Breast epithelium (tissue), 4 donors: ENCODE results near the gene ZPR1. TPM values are rescaled to one million over a fixed set of nuclear protein-coding genes. Genes with fewer than 3 reads are reported as not detected.
A peak's percentile ranks its signal among the peaks of the same experiment; 100 is the strongest.

Experiments
- DNase-seq, 2 donors: peaks; one replicate each; pipeline ENCODE4 v3.0.0-alpha.2; 2019; ENCODE audit warnings: low spot score in 2 of 2
- H3K27ac ChIP-seq, 2 donors: fragments of 200-600 bp; sonication (generic) in 1 of 2; one replicate each; pipeline ENCODE4 v1.5.1; 2016 to 2019; ENCODE audit warnings: mild to moderate bottlenecking in 1 of 2
- H3K27me3 ChIP-seq, 2 donors: fragments of 200-600 bp; sonication (generic) in 1 of 2; one replicate each; pipeline versions ENCODE4 v1.5.1 to v1.6.0; 2017 to 2019; ENCODE audit warnings: control low read depth in 1 of 2, mild to moderate bottlenecking in 1 of 2
- H3K36me3 ChIP-seq: fragments of 200-600 bp; one replicate; pipeline ENCODE4 v1.5.1; 2019
- H3K4me1 ChIP-seq, 2 donors: fragments of 200-600 bp; sonication (generic); one replicate each; pipeline ENCODE4 v1.5.1; 2016 to 2019; ENCODE audit warnings: control low read depth in 1 of 2
- H3K4me3 ChIP-seq, 3 donors: fragments of 200-600 bp; sonication (generic); 1 replicate in 2 of 3; 2 replicates in 1 of 3; pipeline ENCODE4 v1.5.1; 2016 to 2019; ENCODE audit warnings: mild to moderate bottlenecking in 3 of 3, moderate library complexity in 2 of 3
- H3K9me3 ChIP-seq, 2 donors: fragments of 200-600 bp; sonication (generic) in 1 of 2; one replicate each; pipeline ENCODE4 v1.5.1; 2016 to 2019; ENCODE audit warnings: control low read depth in 1 of 2
- POLR2A ChIP-seq: fragments of 450-650 bp; IDR thresholded peaks from one replicate; pipeline ENCODE4 v1.6.1; 2016; ENCODE audit warnings: antibody characterized with exemption, mild to moderate bottlenecking, moderate library complexity
- POLR2AphosphoS5 ChIP-seq, 3 donors: sonication (generic); formaldehyde crosslinking; IDR thresholded peaks; one replicate each; pipeline ENCODE4 v1.6.1; 2017; ENCODE audit warnings: antibody characterized with exemption in 3 of 3
- intact Hi-C: fragments of 100-400 bp; cut with DNase I; formaldehyde crosslinking; loops from one replicate; pipeline ENCODE4 v1.15.1; 2023; ENCODE audit warnings: low total_unique reads
- total RNA-seq, 3 donors: library from RNA; depleted of rRNA; stranded (reverse); fragments of >200 nt; gene quantifications; one replicate each; pipeline ENCODE4 v1.1.0, GENCODE V29; 2016
- TF ChIP-seq, protein P1 (sequence below), 3 donors: fragments of 450-650 bp; IDR thresholded peaks; one replicate each; pipeline ENCODE4 v1.5.1; 2016 to 2017; ENCODE audit warnings: antibody characterized with exemption in 3 of 3, mild to moderate bottlenecking in 3 of 3, moderate library complexity in 3 of 3

ZPR1 gene
- total RNA-seq, 3 donors from 2014 or later: 29.4 to 38.7 (median 34.7) TPM

DNA sequence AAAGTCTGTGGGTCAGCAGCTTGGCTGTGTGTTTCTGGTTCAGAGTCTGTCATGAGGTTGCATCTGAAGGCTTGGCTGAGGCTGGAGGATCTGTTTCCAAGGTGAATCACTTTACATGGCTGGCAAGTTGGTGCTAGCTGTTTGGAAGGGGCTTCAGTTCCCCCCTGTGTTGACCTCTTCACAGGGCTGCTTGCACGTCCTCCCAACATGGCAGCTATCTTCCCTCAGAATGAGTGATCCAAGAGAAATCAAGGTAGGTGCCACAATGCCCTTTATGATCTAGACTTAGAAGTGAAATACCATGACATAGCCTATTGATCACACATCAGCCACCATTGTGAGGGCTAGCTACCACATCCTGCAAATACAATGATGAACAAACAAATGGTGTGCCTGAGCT lies 25.3 kb upstream of the ZPR1 start:
- no peaks in the 10 kb centered on the region for H3K4me1 ChIP-seq
- H3K4me3 ChIP-seq: no peak overlapping the region
- H3K27me3 ChIP-seq: no peaks in the 10 kb centered on the region
- TF ChIP-seq POLR2AphosphoS5 (IDR thresholded peaks at IDR 0.05): no peak
- TF ChIP-seq, protein P1, sequence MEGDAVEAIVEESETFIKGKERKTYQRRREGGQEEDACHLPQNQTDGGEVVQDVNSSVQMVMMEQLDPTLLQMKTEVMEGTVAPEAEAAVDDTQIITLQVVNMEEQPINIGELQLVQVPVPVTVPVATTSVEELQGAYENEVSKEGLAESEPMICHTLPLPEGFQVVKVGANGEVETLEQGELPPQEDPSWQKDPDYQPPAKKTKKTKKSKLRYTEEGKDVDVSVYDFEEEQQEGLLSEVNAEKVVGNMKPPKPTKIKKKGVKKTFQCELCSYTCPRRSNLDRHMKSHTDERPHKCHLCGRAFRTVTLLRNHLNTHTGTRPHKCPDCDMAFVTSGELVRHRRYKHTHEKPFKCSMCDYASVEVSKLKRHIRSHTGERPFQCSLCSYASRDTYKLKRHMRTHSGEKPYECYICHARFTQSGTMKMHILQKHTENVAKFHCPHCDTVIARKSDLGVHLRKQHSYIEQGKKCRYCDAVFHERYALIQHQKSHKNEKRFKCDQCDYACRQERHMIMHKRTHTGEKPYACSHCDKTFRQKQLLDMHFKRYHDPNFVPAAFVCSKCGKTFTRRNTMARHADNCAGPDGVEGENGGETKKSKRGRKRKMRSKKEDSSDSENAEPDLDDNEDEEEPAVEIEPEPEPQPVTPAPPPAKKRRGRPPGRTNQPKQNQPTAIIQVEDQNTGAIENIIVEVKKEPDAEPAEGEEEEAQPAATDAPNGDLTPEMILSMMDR (IDR thresholded peaks at IDR 0.05): no peak
- TF ChIP-seq POLR2A: no peak
- no peaks in the 10 kb centered on the region for H3K9me3 ChIP-seq
- peak in 1 of 2 donors; percentile 5 for DNase-seq
- intact Hi-C loops: no loop called here
- H3K27ac ChIP-seq: no peak overlapping the region
- H3K36me3 ChIP-seq: no peaks in the 10 kb centered on the region

DNA sequence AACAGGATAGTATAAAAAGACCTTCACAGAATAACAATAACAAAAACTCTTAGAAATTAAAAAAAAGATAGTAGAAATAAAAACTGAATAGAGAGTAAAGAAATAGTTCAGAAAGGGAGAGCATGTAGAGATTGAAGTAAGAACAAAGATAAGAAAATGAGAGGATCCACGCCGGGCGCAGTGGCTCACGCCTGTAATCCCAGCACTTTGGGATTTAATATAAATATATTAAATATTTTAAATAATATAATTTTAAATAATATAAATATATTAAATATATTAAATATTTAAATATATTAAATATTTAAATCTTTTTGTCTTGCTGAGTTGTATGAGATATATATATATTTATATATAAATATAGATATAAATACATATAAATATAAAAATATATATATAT lies 24.3 kb upstream of the ZPR1 start:
- H3K4me3 ChIP-seq: no peak overlapping the region
- no peaks in the 10 kb centered on the region for H3K36me3 ChIP-seq
- no peaks in the 10 kb centered on the region for H3K27me3 ChIP-seq
- intact Hi-C loops: no loop called here
- H3K9me3 ChIP-seq: no peaks in the 10 kb centered on the region
- no peak for DNase-seq
- H3K4me1 ChIP-seq: no peaks in the 10 kb centered on the region
- TF ChIP-seq, protein P1 (IDR thresholded peaks at IDR 0.05): no peak
- TF ChIP-seq POLR2AphosphoS5 (IDR thresholded peaks at IDR 0.05): no peak
- no peak for TF ChIP-seq POLR2A
- H3K27ac ChIP-seq: no peak overlapping the region

DNA sequence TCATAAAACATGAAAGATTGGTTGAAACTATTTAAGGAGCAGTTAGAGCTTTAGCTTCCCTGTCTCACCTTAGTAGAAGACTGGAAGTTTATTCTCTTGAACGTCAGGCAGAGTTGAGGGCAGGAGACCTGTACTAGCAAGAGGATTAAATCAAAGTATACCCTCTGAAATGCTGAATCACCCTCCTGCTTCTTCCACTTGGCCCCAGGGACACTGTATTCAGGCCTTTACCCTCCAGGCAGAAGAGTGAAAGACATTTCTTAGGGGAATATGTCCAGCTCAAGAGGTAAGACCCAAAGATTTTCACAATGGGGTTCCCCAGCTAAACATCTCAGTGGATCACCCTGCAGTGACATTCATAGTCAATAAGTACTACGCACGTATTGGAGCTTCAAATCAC lies 23.4 kb upstream of the ZPR1 start:
- intact Hi-C loops: no loop called here
- DNase-seq: no peak
- Histone ChIP-seq H3K27ac (no peak overlapping the region), H3K9me3 (no peaks in the 10 kb centered on the region), H3K4me1 (no peaks in the 10 kb centered on the region), H3K27me3 (no peaks in the 10 kb centered on the region), H3K36me3 (no peaks in the 10 kb centered on the region), H3K4me3 (no peak overlapping the region)
- TF ChIP-seq POLR2A (no peak), POLR2AphosphoS5 (IDR thresholded peaks at IDR 0.05) (no peak)
- TF ChIP-seq, protein P1 (IDR thresholded peaks at IDR 0.05): no peak

DNA sequence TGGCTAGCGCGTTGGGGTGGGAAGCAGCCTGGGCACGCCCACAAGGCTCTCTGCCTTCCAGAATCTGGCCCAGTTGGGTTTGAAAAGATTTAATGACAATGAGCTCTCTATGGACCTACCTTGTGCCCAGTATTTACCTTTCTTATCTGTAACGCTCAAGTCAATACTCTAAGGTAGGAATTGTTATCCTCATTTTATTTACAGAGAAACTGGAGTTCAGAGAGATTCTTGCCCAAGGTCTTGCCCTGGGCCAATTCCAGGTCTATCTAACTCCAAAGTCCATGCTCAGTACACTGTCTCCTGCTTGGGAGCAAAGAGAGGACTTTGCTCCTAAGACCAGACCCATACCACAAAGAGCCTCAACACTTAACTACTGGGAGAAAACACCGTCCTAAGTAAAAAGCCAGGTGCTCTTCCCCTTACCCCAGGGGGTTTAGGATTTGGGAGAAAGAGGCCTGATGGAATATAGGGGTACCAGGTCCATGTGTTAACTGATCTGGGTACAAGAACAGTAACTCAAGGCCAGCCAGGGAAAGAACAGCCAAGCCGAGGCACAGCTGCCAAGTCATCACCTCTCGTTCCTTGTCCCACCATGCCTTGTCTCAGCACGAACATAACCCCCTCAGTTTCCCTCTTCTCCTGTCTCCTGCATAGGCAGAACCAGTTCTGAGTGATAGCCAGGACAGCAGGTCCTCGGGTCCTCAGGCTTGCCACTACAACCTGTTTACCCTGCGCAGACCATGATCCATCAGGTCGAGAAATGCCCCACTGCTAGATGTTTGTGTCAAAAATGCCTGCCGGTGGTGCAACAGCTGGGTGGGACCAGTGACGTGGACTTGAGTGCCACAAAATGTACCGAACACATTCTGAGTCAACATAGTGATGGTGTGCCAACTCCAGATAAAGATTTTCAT lies 20.7 kb upstream of the ZPR1 start:
- H3K27me3 ChIP-seq: no peaks in the 10 kb centered on the region
- H3K4me3 ChIP-seq: no peak overlapping the region
- H3K4me1 ChIP-seq: no peaks in the 10 kb centered on the region
- TF ChIP-seq POLR2A (no peak), POLR2AphosphoS5 (IDR thresholded peaks at IDR 0.05) (no peak)
- TF ChIP-seq, protein P1 (IDR thresholded peaks at IDR 0.05): no peak
- DNase-seq: peak in 1 of 2 donors; percentile 45
- H3K36me3 ChIP-seq: no peaks in the 10 kb centered on the region
- H3K27ac ChIP-seq: peak overlapping the region in 1 of 2 donors; percentile 37
- H3K9me3 ChIP-seq: no peaks in the 10 kb centered on the region
- intact Hi-C loops: no loop called here

DNA sequence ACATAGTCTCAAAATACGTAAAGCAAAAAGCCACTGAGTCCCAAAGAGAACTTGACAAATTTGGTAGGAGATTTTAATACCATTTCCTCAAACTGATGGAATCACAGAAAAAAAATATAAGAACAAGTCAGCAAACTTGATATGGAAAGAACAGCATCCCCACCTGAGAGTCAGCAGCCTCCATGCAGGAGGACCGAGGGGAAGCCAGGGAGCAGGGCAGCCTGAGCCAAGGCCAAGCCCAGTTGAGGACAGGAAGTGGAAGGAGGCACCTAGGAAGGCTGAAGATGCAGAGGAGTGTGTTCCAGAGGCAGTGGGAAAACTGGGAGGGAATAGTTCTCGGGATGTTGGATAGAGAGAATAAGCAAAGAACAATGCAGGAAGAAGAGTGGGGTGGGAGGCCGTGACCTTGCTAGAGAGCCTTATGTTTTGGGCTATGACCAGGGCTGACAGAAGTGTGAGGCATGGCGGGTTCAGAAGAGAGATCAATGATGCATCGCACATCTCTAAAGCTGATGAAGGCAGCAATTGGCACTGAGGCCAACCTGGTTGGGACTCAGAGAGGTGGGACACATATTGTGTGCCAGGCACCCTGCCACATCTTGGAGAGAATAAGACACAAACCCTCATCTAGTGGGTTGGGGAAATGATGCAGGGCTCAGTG lies 19.9 kb upstream of the ZPR1 start:
- H3K36me3 ChIP-seq: no peaks in the 10 kb centered on the region
- TF ChIP-seq POLR2A (no peak), POLR2AphosphoS5 (IDR thresholded peaks at IDR 0.05) (no peak)
- TF ChIP-seq, protein P1 (IDR thresholded peaks at IDR 0.05): no peak
- no peak overlapping the region for H3K27ac ChIP-seq
- DNase-seq: peak in 1 of 2 donors; percentile 45
- H3K27me3 ChIP-seq: no peaks in the 10 kb centered on the region
- H3K9me3 ChIP-seq: no peaks in the 10 kb centered on the region
- intact Hi-C loops: no loop called here
- no peak overlapping the region for H3K4me3 ChIP-seq
- H3K4me1 ChIP-seq: no peaks in the 10 kb centered on the region
